ENCODE results near the gene TGFBR1.

Gene TGFBR1

GRCh38 chr9:99138424-99139284 lies 33.7 kb downstream of the TGFBR1 start:
- no peak for DNase-seq

- DNase-seq: no peak
These were observed 35.0 kb downstream of the TGFBR1 start for GRCh38 chr9:99139868-99140267.

GRCh38 chr9:99140685-99141314 lies 35.9 kb downstream of the TGFBR1 start:
- peak; percentile 2 for DNase-seq

GRCh38 chr9:99141849-99142248 lies 36.9 kb downstream of the TGFBR1 start:
- no peak for DNase-seq

- no peak for DNase-seq
These were observed 37.4 kb downstream of the TGFBR1 start for GRCh38 chr9:99142275-99142674.

GRCh38 chr9:99143655-99144054 lies 38.7 kb downstream of the TGFBR1 start:
- DNase-seq: no peak

- DNase-seq: no peak
These were observed 40.1 kb downstream of the TGFBR1 start for GRCh38 chr9:99144966-99145365.

GRCh38 chr9:99146574-99146973 lies 41.7 kb downstream of the TGFBR1 start:
- DNase-seq: no peak

- no peak for DNase-seq
These were observed 42.3 kb downstream of the TGFBR1 start for GRCh38 chr9:99147177-99147576.

GRCh38 chr9:99150451-99151171 lies 45.7 kb downstream of the TGFBR1 start:
- no peak for DNase-seq

- DNase-seq: no peak
These were observed 49.4 kb downstream of the TGFBR1 start for GRCh38 chr9:99154356-99154755.

- DNase-seq: no peak
These were observed 50.8 kb downstream of the TGFBR1 start for GRCh38 chr9:99155736-99156135.

- DNase-seq: no peak
These were observed 53.7 kb downstream of the TGFBR1 start for GRCh38 chr9:99158629-99159028.

GRCh38 chr9:99160173-99160572 lies 55.3 kb downstream of the TGFBR1 start:
- no peak for DNase-seq

- no peak for DNase-seq
These were observed 57.9 kb downstream of the TGFBR1 start for GRCh38 chr9:99162759-99163364.

GRCh38 chr9:99166149-99166548 lies 61.2 kb downstream of the TGFBR1 start:
- no peak for DNase-seq

- DNase-seq: no peak
These were observed 62.2 kb downstream of the TGFBR1 start for GRCh38 chr9:99167119-99167518.

- DNase-seq: no peak
These were observed 62.8 kb downstream of the TGFBR1 start for GRCh38 chr9:99167694-99168093.

GRCh38 chr9:99169086-99169485 lies 64.2 kb downstream of the TGFBR1 start:
- no peak for DNase-seq

GRCh38 chr9:99169982-99170761 lies 65.3 kb downstream of the TGFBR1 start:
- DNase-seq: no peak

- DNase-seq: no peak
These were observed 66.6 kb downstream of the TGFBR1 start for GRCh38 chr9:99171225-99172123.
